Fibroblast of peridontal ligament (primary cell): ENCODE results near the gene LGALS9B.
"Not testable (repeated sequence)": the region's sequence is repeated elsewhere in the genome, so short reads cannot be mapped to it uniquely, and the experiment has no call there.

ENCODE experiments used
- DNase-seq: peaks from one replicate; pipeline ENCODE4 v3.0.0-alpha.2; 2010; ENCODE audit errors: extremely low read depth

Gene LGALS9B

GRCh38 chr17:20466999-20467398, 340 bp downstream of the LGALS9B start:
- DNase-seq, result not testable (repeated sequence)

DNA sequence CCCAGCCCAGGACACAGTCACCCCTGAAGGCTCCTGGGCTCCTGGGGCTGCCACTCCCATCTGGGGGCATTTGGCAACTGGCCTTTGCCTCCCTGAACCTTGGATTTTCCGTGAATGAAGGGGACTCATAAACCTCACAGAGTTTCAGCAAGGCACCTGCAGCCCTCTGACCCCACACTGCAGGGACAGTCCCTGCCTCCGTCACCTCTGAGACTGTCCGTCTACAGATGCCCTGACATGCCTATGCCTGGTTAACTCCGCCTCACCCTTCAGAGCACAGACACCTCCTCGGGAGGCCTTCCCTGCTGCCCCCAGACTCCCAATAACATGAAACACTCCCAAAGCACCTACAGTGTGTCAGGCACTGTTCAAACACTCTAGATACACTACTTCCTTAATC, 786 bp downstream of the LGALS9B start:
- not testable (repeated sequence) for DNase-seq

GRCh38 chr17:20465535-20465934, 1.8 kb downstream of the LGALS9B start:
- not testable (repeated sequence) for DNase-seq

DNA sequence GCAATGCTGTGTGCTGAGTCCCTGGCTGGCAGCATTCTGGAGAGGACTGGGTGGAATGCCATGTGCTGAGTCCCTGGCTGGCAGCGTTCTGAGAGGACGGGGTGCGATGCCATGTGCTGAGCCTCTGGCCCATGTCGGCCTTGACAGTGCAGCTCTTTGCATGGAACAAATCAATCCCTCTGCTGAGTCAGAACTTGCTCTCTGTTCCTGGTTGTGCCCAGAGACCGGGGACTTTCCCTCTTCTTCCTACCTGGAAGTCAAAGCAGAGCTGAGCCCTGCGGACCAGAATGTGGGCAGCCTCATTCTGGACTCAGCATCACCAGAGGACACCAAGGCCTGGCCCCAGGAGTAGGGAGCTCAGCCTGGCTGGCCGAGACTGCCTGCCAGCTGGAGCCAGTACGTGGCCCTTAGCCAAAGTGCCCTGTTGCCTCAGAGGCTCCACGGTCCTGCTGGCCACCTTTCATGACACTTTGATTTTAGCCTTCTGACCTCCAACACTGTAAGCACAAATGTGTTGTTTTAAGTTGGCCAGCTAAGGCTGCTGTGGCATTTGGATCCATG, 2.4 kb downstream of the LGALS9B start:
- not testable (repeated sequence) for DNase-seq

DNA sequence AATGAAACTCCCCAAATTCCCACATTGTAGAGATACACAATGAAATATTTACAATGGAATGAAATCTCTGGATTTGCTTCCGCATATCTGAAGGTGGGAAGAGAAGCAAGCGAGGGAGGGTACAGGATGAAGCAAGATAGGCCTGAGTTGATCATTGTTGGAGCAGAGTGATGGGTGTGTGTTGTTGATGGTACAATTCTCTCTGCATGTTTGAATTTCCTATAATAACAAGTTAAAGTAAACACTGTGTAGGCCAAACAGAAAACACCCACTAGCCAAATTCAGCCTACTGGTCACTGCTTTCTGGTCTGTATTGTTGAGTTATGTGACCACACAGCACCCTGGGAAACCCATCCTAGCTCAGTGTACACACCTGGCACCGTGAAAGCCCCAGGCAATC, 5.2 kb downstream of the LGALS9B start:
- DNase-seq, result not testable (repeated sequence)

DNA sequence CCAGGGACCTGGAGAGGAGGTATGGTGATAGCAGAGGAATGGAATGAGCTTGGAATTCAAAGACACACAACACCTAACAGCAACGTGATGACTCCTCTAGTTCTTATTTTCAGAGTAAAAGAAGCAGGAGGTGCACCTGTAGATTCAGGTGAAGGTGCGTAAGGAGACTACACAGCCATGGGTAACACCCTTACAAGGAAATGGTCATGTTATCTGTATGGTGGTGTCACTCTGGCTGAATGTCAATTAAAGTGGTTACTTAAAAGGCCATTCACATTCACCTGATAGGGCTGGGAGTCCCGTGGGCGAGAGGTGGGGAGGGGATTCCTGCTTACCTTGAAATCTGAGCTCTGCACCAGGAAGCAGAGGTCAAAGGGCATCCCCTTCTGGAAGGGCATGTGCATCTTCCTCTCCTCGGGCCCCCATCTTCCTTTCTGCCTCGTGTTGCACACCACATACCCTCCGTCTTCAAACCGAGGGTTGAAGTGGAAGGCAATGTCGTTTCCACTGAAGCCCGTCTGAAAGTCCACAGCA, 9.4 kb downstream of the LGALS9B start:
- DNase-seq, result not testable (repeated sequence)

DNA sequence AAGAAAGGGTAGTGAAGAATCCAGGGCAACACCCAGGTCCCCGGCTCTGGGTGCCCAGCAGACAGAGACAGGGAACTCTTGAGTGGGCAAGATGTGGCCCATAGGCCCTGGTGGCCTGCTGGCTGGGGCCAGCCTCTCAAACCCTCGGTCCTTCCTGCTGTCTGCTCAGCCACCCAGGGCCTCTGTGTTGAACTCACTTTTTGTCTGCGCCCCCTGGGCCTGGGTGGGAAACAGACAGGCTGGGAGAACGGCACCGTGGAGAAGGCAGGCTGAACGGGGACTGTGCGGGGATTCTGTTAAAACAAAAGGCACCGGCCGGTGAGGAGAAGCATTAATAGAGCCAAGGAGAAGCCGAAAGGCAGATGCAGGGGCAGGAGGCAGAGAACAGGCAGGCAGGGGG, 12.2 kb downstream of the LGALS9B start:
- not testable (repeated sequence) for DNase-seq

GRCh38 chr17:20453820-20454434, 13.4 kb downstream of the LGALS9B start:
- not testable (repeated sequence) for DNase-seq

GRCh38 chr17:20450852-20451251, 16.5 kb downstream of the LGALS9B start:
- not testable (repeated sequence) for DNase-seq

DNA sequence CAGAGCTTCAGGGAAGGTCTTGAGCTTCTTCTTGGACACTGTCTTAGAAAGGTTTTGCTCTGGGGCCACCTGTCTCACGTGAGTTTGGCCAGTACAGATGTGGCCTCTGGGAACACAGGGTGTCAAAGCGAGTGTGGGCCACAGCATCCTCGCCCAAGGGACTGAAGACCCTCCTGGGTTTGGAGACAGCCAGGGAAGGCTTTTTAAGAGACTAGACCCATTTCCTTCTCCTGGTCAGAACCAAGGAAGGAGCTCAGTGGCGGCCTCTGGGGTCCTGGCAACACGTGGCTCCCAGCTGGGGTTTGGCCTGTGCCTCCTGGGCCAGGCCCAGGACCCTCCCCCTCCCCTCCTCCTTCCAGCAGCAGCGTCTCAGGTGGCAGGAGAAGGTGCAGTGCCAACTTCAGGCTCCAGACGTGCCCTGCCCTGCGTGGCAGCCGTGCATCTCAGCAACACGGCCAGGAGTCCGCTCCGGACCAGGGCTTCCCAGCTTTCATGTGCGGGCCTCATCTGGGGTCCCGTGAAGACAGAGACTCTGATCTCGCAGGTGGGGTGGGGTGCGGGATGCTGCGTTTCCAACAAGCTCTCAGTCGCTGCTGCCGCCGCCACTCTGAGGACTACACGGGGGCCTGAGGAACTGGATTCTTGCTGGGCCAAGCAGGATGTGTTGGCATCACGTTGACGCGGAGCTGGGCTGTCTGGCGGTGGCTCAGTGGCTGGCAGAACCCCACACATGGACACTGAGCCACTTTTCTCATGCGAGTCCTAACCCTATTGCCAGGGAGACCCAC, 19.6 kb downstream of the LGALS9B start:
- DNase-seq, result not testable (repeated sequence)

- not testable (repeated sequence) for DNase-seq
Measured at GRCh38 chr17:20446895-20447294, 20.4 kb downstream of the LGALS9B start.

- not testable (repeated sequence) for DNase-seq
Measured at GRCh38 chr17:20444581-20445236, 22.6 kb downstream of the LGALS9B start.

GRCh38 chr17:20444173-20444572, 23.2 kb downstream of the LGALS9B start:
- not testable (repeated sequence) for DNase-seq

DNA sequence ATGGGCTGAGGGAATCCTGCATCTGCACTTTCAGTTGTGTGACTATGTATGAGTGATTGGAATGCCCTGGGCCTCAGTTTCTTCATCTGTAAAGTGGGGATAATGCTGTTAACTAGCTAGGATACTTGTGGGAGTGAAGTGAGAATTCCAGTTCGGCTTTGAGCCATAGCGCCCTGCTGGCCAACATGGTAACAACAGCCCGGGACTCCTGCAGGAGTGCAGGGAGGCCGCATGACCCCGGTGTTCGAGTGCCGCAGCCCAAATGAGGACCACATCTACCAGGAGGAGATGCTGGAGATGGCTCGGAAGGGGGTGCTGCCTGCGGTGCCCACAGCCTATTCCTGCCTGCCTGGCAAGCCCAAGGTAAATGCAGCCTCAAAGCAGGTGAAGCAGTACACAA, 23.7 kb downstream of the LGALS9B start:
- not testable (repeated sequence) for DNase-seq

DNA sequence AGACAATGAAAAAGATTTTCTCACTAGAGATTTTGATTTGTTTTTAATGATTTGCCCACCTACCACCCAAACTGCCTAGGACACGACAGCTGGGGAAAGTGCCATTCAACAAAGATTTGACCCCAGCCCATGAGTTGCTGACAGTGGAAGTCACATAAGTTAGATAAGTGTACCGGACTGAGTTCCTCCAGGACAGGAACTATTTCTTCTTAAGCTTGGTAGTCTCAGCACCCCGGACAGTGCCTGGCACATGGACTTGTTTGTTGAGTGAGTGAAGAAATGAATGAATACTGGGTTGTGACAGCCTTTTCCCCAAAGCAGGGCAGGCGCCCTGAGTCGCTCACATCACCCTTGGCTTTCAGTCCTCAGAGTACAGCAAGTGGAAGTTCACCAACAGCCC, 26.7 kb downstream of the LGALS9B start:
- not testable (repeated sequence) for DNase-seq

DNA sequence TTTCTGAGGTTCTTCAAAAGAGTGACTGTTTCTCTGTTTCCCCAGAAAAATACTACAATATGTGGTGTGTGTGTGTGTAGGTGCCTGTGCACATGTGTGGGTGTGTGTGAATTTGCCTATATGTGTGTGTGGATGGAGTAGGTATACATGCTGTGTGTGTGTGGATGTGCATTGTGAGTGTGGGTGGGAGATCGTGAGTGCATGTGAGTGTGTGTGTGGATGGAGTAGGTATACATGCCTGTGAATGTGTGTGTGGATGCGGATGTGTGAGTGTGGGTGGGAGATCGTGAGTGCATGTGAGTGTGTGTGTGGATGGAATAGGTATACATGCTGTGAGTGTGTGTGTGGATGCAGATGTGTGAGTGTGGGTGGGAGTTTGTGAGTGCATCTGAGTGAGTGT, 32.2 kb downstream of the LGALS9B start:
- DNase-seq, result not testable (repeated sequence)

DNA sequence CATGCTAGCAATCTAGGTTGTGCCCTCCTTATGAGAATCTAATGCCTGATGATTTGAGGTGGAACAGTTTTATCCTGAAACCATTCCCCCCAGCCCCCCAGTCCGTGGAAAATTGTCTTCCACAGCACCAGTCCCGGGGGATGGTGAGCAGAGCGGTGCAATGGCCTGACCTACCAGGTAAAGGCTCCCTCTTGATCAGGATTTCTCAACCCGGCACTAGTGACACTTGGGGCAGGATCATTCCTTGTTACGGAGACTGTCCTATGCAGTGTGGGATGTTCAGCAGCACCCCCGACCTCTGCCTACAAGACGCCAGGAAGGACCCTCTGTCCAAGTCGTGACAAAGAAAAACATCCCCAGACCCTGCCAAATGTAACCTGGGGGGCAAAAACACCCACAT, 34.0 kb downstream of the LGALS9B start:
- not testable (repeated sequence) for DNase-seq

DNA sequence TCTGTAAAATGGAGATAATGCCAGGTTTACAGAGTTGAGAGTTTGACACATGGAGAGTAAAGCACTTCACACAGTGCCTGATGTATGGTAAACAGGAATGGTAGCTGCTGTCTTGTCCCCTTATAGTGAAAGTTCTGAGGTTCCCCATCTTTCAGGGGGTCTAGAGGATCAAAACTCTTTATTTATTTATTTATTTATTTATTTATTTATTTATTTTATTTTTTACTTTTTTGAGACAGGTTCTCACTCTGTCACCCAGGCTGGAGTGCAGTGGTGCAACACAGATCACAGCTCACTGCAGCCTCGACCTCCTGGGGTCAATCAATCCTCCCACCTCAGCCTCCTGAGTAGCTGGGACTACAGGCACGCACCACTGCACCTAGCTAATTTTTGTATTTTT, 40.1 kb downstream of the LGALS9B start:
- DNase-seq, result not testable (repeated sequence)

GRCh38 chr17:20422826-20423225, 44.5 kb downstream of the LGALS9B start:
- DNase-seq, result not testable (repeated sequence)

GRCh38 chr17:20418838-20419237, 48.5 kb downstream of the LGALS9B start:
- DNase-seq, result not testable (repeated sequence)

DNA sequence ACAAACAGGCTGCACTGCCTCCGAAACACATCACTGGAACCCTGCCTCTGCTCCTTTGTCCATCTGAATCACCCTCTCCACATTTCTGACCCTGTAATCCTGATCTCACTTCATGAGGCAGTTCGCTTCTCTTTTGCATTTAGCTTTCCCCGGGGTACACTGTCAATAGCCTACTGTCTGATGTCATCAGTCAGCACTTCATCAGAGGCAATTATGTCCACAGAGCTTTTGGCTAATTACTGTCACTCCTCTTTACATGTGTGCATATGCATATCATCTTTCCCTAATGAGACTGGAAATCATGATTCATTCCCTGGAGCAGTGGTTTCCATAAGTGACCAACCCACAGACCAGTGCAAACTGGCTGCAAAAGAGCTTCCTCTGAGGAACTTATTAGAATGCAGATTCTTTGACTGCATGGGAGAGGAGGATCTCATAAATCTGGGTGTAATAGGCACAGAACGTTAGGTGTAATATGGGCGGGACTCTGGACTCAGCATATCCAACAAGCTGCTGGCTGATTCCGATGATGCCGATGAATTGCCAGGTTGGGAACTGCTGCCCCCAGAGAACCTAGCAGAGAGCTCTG, 49.8 kb downstream of the LGALS9B start:
- DNase-seq, result not testable (repeated sequence)
